NOMO-1 (cell line): ENCODE data around the gene TNFSF15.

Experiments used
- DNase-seq, 2 experiments: peaks; one replicate each; lab custom pipeline; 2025; ENCODE audit not compliant: unreplicated experiment in 2 of 2; lab: John Stamatoyannopoulos, UW

Gene TNFSF15

GRCh38 chr9:114805670-114806525 is at the start of gene TNFSF15:
Gene TNFSF15 (minus strand): TSS chr9:114806039. CDS start chr9:114806012, 27 bp downstream.
- DNase-seq: peak; percentile 82 to 84

DNA sequence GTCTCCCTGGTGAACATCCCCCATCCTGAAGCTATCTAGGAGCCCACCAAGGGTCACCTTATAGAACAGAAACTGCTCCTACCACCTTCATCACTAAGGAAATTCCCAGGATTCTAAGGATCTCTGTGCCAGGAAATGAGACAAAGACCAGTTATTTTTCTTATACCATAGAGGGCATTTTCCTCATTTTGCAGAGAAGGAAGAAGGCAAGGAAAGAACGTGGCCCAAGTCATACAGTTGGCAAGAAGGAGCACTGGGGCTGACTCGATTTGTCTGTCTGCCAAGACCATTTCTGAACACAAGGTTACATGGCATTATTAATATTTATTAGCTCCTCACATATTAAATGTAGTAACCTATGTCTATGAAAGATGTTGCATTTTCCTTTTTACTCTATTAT is 49.6 kb upstream of the TNFSF15 start:
- DNase-seq: no peak

DNA sequence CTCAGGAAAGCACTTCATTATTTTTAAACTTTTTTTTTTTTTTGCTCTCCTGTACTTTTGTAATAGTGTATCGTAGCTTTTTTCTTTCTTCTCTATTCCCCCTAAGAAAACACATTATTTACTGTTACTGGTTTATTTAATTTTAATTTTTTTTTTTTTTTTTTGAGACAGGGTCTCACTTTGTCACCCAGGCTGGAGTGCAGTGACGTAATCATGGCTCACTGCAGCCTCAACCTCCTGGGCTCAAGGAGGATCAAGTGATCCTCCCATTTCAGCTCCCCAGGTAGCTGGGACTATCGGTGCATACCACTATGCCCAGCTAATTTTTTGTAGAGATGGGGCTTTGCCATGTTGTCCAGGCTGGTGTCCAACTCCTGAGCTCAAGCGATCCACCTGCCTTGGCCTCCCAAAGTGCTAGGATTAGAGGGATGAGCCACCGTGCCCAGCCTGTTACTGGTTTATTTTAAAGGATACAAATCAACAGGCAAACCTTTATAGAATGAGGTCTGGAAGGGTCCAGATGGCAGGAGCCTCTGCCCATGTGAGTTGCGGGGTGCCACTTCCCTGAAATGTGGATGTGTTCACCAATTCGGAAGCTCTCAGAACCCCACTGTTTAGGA is 49.0 kb upstream of the TNFSF15 start:
- DNase-seq: no peak

DNA sequence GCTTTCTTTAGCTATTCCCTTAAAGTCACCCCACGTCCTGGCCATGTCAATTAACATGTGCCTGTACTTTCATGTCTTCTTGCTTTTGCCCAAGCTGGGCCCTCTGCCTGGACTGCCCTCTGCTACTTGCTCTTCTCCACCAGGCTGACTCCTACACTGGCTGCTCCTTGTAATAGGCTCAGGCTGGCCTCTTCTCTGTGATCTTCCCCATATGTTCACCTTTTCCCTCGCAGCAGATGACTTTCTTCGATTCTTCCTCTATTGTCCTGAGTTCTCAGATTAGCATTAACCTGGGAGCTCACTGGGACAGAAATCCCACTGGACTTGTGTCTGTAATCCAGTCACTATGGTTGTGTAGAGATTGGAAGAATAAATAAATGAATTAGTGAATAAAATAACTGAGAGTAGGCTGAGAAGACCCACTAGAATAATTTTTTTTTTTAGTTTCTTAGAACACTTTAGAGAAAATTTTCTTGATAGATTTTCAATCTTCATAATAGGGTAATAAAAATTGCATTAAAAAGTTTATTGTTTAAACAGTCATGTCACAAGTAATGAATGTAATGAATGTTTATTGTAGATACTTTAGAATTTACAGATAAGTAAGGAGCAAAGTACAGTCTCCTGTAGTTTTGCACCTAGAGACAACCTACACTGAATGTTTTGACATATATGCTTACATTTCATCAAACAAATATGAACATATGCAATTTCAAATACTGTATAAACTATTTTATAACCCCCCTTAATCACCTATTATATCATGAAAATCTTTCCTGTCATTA is 47.4 kb upstream of the TNFSF15 start:
- no peak for DNase-seq

- peak; percentile 86 to 90 for DNase-seq
Measured at GRCh38 chr9:114852050-114852594, 46.3 kb upstream of the TNFSF15 start.

GRCh38 chr9:114851306-114851705 is 45.5 kb upstream of the TNFSF15 start:
- DNase-seq: no peak

DNA sequence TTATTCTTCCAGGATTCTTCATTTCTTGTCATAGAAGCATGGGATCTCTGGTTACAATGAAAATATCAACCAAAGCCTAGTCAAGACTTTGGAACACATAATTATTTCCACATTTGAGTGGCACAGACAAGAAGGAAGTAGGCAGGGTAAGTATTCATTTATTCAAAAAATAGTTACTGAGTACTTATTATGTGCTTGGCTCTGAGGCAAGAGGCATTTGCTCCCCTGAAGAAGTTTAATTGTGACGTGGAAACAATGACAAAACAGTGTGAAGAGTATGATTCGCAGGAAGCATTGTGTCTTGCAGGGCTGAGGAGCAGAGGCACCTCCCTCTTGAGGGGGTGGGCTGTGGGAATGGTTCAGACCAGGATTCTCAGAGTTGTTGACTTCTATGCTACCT is 45.0 kb upstream of the TNFSF15 start:
- DNase-seq: peak; percentile 25 to 27

DNA sequence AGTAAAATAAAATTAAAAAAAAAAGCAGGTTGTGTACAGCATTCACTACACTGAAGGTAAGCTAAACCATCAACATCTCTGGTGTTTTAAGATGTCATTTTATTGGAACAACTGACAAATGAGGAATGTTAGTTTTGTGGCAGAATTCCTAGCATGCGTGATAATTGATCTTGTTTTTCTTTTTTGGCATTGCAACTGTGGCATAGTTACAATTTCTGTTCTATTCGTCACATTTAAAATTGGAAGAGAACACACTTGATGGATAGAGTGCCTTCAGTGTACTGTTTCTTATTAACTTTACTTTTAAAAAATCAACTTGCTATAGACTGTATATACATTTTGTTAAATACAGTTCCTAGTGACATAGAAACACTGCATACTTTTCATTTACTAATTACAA is 43.6 kb upstream of the TNFSF15 start:
- no peak for DNase-seq

DNA sequence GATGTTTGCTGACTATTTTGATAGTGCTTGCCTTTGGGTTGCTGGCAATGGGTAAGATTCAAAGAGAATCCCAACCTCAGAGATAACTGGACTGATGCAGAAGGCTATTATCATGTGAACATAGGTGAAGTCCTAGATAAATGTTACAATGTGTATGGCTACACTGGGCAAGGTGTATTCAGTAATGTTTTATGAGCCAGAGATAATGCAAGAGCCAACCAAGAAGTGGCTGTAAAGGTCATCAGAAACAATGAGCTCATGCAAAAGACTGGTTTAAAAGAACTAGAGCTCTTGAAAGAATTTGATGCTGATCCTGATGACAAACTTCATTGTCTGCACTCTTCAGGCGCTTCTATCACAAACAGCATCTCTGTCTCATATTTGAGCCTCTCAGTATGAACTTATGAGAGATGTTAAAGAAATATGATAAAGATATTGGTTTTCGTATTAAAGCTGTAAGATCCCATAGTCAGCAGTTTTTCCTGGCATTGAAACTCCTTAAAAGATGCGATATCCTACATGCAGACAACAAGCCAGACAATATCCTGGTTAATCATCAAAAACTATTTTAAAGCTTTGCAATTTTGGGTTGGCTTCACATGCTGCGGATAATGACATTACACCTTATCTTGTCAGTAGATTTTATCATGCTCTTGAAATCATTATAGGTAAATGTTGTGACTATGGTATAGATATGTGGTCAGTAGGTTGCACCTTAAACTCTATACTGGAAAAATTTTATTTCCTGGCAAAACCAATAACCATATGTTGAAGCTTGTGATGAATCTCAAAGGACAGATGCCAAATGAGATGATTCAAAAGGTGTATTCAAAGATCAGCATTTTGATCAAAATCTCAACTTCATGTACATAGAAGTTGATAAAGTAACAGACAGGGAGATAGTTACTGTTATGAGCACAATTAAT is 41.9 kb upstream of the TNFSF15 start:
- no peak for DNase-seq

DNA sequence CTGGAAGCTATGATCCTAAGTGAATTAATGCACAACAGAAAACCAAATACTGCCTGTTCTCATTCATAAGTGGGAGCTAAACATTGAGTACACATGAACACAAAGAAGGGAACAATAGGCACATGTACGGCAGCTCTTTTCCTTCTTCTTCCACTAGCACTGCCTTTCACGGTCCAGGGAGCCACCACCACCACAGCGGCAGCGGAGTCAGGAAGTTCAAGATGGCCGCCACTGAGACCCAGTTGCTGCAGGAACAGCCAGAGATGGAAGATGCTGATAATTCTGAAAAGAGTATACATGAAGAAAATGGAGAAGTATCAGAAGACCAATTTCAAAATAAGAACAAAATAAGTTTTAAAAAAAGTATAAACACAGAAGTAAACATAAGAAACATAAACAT is 39.5 kb upstream of the TNFSF15 start:
- DNase-seq: no peak

- no peak for DNase-seq
Measured at GRCh38 chr9:114844766-114845165, 38.9 kb upstream of the TNFSF15 start.

DNA sequence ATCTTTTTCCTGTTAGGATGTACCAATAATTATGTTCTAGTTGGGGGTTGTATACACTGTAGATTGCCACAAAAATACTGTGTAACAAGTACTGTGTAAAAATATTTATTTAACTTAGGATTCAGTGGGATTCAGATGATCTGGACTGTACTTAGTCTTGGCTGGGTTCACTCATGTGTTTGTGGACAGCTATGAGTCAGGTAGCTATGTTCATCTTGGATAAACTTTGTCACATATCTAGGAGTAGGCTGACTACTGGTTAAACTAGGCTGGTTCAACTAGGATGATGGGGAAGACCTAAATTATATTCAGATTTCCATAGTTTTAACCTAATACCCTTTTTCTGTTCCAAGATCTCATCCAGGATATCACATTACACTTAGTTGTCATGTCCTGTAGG is 32.1 kb upstream of the TNFSF15 start:
- no peak for DNase-seq

- DNase-seq: no peak
Measured at GRCh38 chr9:114836769-114837168, 30.9 kb upstream of the TNFSF15 start.

DNA sequence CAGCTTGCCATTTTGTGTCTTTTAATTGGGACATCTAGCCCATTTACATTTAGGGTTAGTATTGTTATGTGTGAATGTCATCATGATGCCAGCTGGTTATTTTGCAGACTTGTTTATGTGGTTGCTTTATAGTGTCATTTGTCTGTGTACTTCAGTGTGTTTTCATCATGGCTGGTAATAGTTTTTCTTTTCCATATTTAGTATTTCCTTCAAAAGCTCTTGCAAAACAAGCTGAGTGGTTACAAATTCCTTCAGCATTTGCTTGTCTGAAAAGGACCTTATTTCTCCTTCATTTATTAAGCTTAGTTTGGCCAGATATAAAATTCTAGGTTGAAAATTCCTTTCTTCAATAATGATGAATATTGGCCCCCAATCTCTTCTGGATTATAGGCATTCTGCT is 28.5 kb upstream of the TNFSF15 start:
- peak in 1 of 2 experiments; percentile 3 for DNase-seq

GRCh38 chr9:114830546-114830945 is 24.7 kb upstream of the TNFSF15 start:
- no peak for DNase-seq

DNA sequence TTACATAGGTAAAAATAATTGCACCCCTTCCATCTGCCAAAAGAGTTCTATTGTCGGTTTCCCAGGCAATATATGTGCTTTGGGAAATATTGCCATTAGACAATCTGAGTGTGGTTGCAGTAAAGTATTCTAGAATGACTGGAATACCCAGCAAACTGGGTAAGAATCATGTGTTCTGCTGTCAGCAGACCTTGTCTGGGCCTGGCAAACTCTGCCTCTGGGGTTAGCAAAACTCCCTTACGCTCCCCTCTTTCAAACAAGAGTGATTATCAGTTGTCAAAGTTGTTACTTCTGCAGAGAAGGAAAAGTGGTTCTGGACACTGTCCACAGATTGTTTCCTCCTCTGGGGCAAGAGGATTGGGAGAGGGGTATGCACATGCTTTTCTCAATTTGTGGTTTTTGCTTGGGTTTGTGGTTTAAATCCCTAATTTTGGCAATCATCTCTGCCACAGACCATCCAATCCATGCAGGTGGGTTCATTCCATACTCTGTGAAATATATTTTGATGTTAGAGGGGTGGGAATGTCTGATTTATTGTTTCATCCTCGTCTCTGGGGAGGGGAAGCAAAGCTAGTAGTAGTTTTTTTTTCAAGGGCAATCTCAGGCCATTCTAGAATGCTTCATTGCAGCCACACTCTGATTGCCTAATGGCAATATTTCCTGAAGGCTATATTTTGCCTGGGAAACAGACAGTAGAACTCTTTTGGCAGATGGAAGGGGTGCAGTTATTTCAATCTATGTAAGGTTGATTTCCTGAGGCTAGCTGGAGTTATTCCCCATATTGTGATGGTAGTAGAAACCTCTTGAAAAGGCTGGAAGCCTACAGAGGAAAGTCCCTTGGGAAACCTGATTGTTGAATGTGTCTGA is 24.0 kb upstream of the TNFSF15 start:
- DNase-seq: no peak

GRCh38 chr9:114828303-114828650 is 22.4 kb upstream of the TNFSF15 start:
- no peak for DNase-seq

DNA sequence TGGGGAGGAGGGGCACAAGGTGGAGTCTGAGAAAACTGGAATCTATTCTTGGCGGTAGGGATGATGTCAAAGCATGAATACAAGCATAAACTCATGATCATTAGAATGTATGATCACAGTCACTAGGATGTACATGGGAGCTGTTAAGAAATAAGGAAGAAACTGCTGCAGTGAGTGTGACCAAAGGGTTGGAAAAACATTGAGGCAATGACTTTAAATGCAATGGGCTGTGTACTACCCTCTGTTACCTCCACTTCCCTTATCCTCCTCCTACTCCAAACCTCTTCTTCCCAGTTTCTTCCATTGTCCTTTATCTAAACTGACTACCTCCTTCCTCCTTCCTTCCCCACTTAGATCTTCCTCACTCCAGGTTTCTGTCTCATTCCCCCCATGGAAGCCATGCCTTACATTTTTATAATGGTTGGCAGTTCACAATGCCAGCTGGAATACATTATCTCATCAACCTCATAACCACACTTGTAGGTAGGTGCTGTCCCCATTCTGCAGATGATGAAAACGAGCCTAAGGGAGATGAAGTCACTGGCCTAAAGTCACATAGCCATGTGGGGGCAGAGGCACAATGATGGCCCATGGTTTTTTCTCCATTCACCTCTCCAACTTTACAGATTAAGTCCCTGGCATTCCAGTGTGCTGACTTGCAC is 21.9 kb upstream of the TNFSF15 start:
- no peak for DNase-seq

DNA sequence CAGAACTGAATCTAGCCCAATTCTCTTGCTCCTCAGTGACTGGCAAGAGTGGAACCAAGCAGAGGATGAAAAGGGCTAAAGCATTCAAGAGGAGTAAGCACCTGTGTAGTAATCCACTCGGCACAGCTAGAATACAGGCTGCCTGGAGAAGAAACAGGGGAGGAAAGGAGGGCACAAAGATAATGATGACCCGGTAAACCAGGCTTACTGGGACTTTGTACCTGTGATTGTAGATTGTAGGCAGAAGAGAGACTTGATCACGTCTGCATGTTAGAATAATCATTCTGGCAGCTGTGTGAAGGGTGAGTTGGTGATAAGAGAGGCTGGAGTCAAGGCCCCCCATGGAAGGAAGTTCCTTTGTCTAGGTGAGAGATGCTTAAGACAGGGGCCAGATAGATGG is 20.6 kb upstream of the TNFSF15 start:
- no peak for DNase-seq
